ENCODE results near the gene HS6ST1.
"Not testable (repeated sequence)": the region's sequence is repeated elsewhere in the genome, so short reads cannot be mapped to it uniquely, and the experiment has no call there.

HS6ST1 gene

GRCh38 chr2:128322715-128323554, 4.3 kb upstream of the HS6ST1 start:
- FAIRE-seq (no peak), DNase-seq (ENCODE audit: low spot score) (no peak)

GRCh38 chr2:128321784-128322714, 3.4 kb upstream of the HS6ST1 start:
- no peak for FAIRE-seq

GRCh38 chr2:128320906-128321771, 2.5 kb upstream of the HS6ST1 start:
- FAIRE-seq, result no peak
- DNase-seq (ENCODE audit: low spot score), result no peak

More at GRCh38 chr2:128321784-128322714, 3.4 kb upstream of the HS6ST1 start:
- DNase-seq (ENCODE audit: low spot score), result peak; percentile 52

GRCh38 chr2:128320192-128320905, 1.7 kb upstream of the HS6ST1 start:
- DNase-seq (ENCODE audit: low spot score) (no peak), FAIRE-seq (no peak)

GRCh38 chr2:128319631-128320191, 1.0 kb upstream of the HS6ST1 start:
- DNase-seq (ENCODE audit: low spot score), result no peak
- FAIRE-seq, result no peak

- not testable (repeated sequence) for FAIRE-seq; DNase-seq (ENCODE audit: low spot score)
Measured at GRCh38 chr2:128318245-128318644, 423 bp downstream of the HS6ST1 start.

- DNase-seq (ENCODE audit: low spot score); FAIRE-seq: not testable (repeated sequence)
Measured at GRCh38 chr2:128317899-128318225, 806 bp downstream of the HS6ST1 start.

- FAIRE-seq, result no peak
- DNase-seq (ENCODE audit: low spot score), result no peak
Measured at GRCh38 chr2:128317181-128317898, 1.3 kb downstream of the HS6ST1 start.

- DNase-seq (ENCODE audit: low spot score) (no peak), FAIRE-seq (no peak)
Measured at GRCh38 chr2:128316777-128317180, 1.9 kb downstream of the HS6ST1 start.

- no peak for DNase-seq (ENCODE audit: low spot score)
- FAIRE-seq, result no peak
Measured at GRCh38 chr2:128315829-128316776, 2.6 kb downstream of the HS6ST1 start.

GRCh38 chr2:128315122-128315828, 3.4 kb downstream of the HS6ST1 start:
- DNase-seq (ENCODE audit: low spot score), result no peak
- no peak for FAIRE-seq

GRCh38 chr2:128314348-128315121, 4.1 kb downstream of the HS6ST1 start:
- no peak for FAIRE-seq

GRCh38 chr2:128313931-128314347, 4.7 kb downstream of the HS6ST1 start:
- DNase-seq (ENCODE audit: low spot score) (no peak), FAIRE-seq (no peak)

More at GRCh38 chr2:128314348-128315121, 4.1 kb downstream of the HS6ST1 start:
- DNase-seq (ENCODE audit: low spot score), result no peak

GRCh38 chr2:128313091-128313836, 5.4 kb downstream of the HS6ST1 start:
- FAIRE-seq (no peak), DNase-seq (ENCODE audit: low spot score) (no peak)

GRCh38 chr2:128312411-128312810, 6.3 kb downstream of the HS6ST1 start:
- DNase-seq (ENCODE audit: low spot score), result no peak
- no peak for FAIRE-seq

- no peak for FAIRE-seq
Measured at GRCh38 chr2:128311755-128312341, 6.8 kb downstream of the HS6ST1 start.

More at GRCh38 chr2:128311755-128312341, 6.8 kb downstream of the HS6ST1 start:
- no peak for DNase-seq (ENCODE audit: low spot score)

Data from RCC 7860 (cell line).